Hematopoietic multipotent progenitor cell treated with erythropoietin and hydrocortisone succinate and interleukin-3 and kit ligand, for 8 days (in vitro differentiated cells): Measurements from ENCODE around the gene FSD1.

Source experiments
- DNase-seq: peaks from one replicate; pipeline ENCODE4 v3.0.0-alpha.2; 2015

The FSD1 gene

GRCh38 chr19:4320419-4320818, 16.0 kb downstream of the FSD1 start:
- DNase-seq, result no peak

GRCh38 chr19:4322942-4323665, 18.7 kb downstream of the FSD1 start:
- no peak for DNase-seq

GRCh38 chr19:4323692-4324091, 19.3 kb downstream of the FSD1 start:
- DNase-seq, result no peak

- DNase-seq, result no peak
Measured at GRCh38 chr19:4324228-4324627, 19.8 kb downstream of the FSD1 start.

- DNase-seq, result no peak
Measured at GRCh38 chr19:4326215-4326836, 21.9 kb downstream of the FSD1 start.

- DNase-seq, result peak; percentile 43
Measured at GRCh38 chr19:4326837-4327251, 22.4 kb downstream of the FSD1 start.

GRCh38 chr19:4327252-4327876, 23.0 kb downstream of the FSD1 start:
- peak; percentile 92 for DNase-seq

GRCh38 chr19:4327877-4328242, 23.5 kb downstream of the FSD1 start:
- DNase-seq, result no peak

- DNase-seq, result peak; percentile 92
Measured at GRCh38 chr19:4328243-4328990, 24.0 kb downstream of the FSD1 start.

GRCh38 chr19:4328991-4329681, 24.7 kb downstream of the FSD1 start:
- peak; percentile 24 for DNase-seq

- DNase-seq, result no peak
Measured at GRCh38 chr19:4329858-4330257, 25.5 kb downstream of the FSD1 start.

- DNase-seq, result no peak
Measured at GRCh38 chr19:4334929-4335570, 30.7 kb downstream of the FSD1 start.

- DNase-seq, result peak; percentile 54
Measured at GRCh38 chr19:4337906-4338440, 33.6 kb downstream of the FSD1 start.

- no peak for DNase-seq
Measured at GRCh38 chr19:4338441-4339355, 34.3 kb downstream of the FSD1 start, which contains the start of gene STAP2. STAP2 (minus strand) TSS chr19:4338827; CDS start chr19:4338753, 74 bp downstream.

- DNase-seq, result no peak
Measured at GRCh38 chr19:4342314-4342614, 37.9 kb downstream of the FSD1 start.

GRCh38 chr19:4342615-4343369, 38.4 kb downstream of the FSD1 start:
- peak; percentile 100 for DNase-seq

GRCh38 chr19:4343370-4344307, 39.2 kb downstream of the FSD1 start, which contains the start of gene MPND:
MPND (plus strand) TSS chr19:4343562; CDS start chr19:4343594, 32 bp downstream.
- peak; percentile 88 for DNase-seq

GRCh38 chr19:4345342-4346019, 41.1 kb downstream of the FSD1 start:
- peak; percentile 66 for DNase-seq
